ENCODE data around the gene TSPAN11.

Gene TSPAN11

GRCh38 chr12:30962047-30962446 lies 35.5 kb downstream of the TSPAN11 start:
- peak in 1 of 3 experiments; percentile 7 for DNase-seq

- no peak for DNase-seq
Observed at GRCh38 chr12:30963709-30964564, 37.4 kb downstream of the TSPAN11 start.

GRCh38 chr12:30964896-30965612 lies 38.5 kb downstream of the TSPAN11 start:
- no peak for DNase-seq

- peak in 1 of 3 experiments; percentile 21 for DNase-seq
Observed at GRCh38 chr12:30965613-30965985, 39.1 kb downstream of the TSPAN11 start.

GRCh38 chr12:30967026-30967425 lies 40.5 kb downstream of the TSPAN11 start:
- DNase-seq: no peak

GRCh38 chr12:30968211-30968610 lies 41.7 kb downstream of the TSPAN11 start:
- DNase-seq: no peak

- DNase-seq: no peak
Observed at GRCh38 chr12:30969006-30969405, 42.5 kb downstream of the TSPAN11 start.

- DNase-seq: no peak
Observed at GRCh38 chr12:30969606-30970395, 43.3 kb downstream of the TSPAN11 start.

GRCh38 chr12:30970559-30971197 lies 44.1 kb downstream of the TSPAN11 start:
- peak in 2 of 3 experiments; percentile 61 to 87 for DNase-seq

- DNase-seq: no peak
Observed at GRCh38 chr12:30972035-30972434, 45.5 kb downstream of the TSPAN11 start.

- DNase-seq: no peak
Observed at GRCh38 chr12:30973175-30973574, 46.6 kb downstream of the TSPAN11 start.

- DNase-seq: no peak
Observed at GRCh38 chr12:30973830-30974229, 47.3 kb downstream of the TSPAN11 start.

- peak in 2 of 3 experiments; percentile 45 to 74 for DNase-seq
Observed at GRCh38 chr12:30974746-30975500, 48.4 kb downstream of the TSPAN11 start.

GRCh38 chr12:30975581-30975980 lies 49.0 kb downstream of the TSPAN11 start:
- DNase-seq: peak in 1 of 3 experiments; percentile 35

GRCh38 chr12:30976206-30976605 lies 49.7 kb downstream of the TSPAN11 start:
- no peak for DNase-seq

GRCh38 chr12:30977124-30977523 lies 50.6 kb downstream of the TSPAN11 start:
- DNase-seq: peak in 2 of 3 experiments; percentile 40 to 57

- peak in 2 of 3 experiments; percentile 28 to 57 for DNase-seq
Observed at GRCh38 chr12:30977537-30978349, 51.2 kb downstream of the TSPAN11 start.

- no peak for DNase-seq
Observed at GRCh38 chr12:30978639-30979038, 52.1 kb downstream of the TSPAN11 start.

GRCh38 chr12:30979371-30980259 lies 53.1 kb downstream of the TSPAN11 start:
- DNase-seq: no peak
